Astrocyte (in vitro differentiated cells and primary cell): ENCODE results near the gene DIDO1.

ENCODE experiments used
- EZH2 ChIP-seq: IDR thresholded peaks from 2 replicates; pipeline ENCODE4 v1.6.1; 2012; ENCODE audit warnings: mild to moderate bottlenecking, low read length, inconsistent platforms; ENCODE audit not compliant: insufficient read depth
- TF ChIP-seq, protein P1 (sequence below): IDR thresholded peaks from 2 replicates; pipeline ENCODE4 v1.5.1; 2011; ENCODE audit warnings: low read depth, mild to moderate bottlenecking, inconsistent platforms, low read length, moderate library complexity; ENCODE audit not compliant: insufficient read depth

DNA sequence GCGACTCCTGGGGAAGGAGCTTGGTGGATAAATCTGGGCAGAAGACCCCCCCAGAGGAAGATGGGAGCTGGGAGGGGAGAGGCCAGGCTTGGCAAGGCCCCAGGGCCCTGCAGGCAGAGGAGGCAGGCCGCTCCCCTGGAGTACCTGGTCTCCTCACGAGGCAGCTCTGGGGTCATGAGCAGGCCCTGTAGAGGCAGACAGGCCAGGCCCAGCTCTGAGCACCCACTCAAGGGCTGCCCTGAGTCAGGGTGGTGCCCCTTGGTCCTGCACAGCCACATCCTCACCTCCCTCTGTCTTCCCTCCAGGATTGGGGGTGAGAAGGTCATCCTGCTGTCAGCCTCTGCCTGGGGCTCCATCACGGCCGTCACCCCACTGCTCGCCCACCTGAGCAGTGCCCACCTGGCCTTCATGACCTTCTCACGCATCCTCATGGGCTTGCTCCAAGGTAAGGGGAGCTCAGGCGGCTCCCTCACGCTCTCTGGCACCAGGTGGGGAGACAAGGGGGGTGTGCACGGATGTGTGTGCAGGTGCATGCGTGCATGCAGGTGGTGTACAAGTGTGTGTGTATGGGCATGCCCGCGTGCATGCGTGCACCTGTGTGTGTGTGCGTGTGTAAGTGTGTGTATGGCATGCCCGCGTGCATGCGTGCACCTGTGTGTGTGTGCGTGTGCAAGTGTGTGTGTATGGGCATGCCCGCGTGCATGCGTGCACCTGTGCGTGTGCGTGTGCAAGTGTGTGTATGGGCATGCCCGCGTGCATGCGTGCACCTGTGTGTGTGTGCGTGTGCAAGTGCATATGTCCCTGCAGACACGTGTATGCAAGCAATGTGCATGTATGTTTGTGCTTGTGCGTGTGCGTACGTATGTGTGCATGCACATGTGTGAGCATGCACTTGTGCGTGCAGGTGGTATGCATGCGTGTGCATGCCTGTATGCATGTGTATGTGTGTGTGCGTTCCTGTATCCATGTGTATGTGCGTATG lies 31.1 kb upstream of the DIDO1 start:
- TF ChIP-seq, protein P1, sequence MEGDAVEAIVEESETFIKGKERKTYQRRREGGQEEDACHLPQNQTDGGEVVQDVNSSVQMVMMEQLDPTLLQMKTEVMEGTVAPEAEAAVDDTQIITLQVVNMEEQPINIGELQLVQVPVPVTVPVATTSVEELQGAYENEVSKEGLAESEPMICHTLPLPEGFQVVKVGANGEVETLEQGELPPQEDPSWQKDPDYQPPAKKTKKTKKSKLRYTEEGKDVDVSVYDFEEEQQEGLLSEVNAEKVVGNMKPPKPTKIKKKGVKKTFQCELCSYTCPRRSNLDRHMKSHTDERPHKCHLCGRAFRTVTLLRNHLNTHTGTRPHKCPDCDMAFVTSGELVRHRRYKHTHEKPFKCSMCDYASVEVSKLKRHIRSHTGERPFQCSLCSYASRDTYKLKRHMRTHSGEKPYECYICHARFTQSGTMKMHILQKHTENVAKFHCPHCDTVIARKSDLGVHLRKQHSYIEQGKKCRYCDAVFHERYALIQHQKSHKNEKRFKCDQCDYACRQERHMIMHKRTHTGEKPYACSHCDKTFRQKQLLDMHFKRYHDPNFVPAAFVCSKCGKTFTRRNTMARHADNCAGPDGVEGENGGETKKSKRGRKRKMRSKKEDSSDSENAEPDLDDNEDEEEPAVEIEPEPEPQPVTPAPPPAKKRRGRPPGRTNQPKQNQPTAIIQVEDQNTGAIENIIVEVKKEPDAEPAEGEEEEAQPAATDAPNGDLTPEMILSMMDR = no peak
- TF ChIP-seq EZH2 = no peak
